HG02970 (cell line): ENCODE data around the gene RAB11A.
A peak's percentile ranks its signal among the peaks of the same experiment; 100 is the strongest.

Experiments used
- ATAC-seq: cut with Tn5 transposase; IDR thresholded peaks from one replicate; pipeline ENCODE4 v1.9.1; 2021; ENCODE audit warnings: mild to moderate bottlenecking, moderate library complexity, moderate number of reproducible peaks; ENCODE audit not compliant: unreplicated experiment, low FRiP score

Gene RAB11A

GRCh38 chr15:65883571-65883970, 14.3 kb downstream of the RAB11A start:
- ATAC-seq, result no peak

DNA sequence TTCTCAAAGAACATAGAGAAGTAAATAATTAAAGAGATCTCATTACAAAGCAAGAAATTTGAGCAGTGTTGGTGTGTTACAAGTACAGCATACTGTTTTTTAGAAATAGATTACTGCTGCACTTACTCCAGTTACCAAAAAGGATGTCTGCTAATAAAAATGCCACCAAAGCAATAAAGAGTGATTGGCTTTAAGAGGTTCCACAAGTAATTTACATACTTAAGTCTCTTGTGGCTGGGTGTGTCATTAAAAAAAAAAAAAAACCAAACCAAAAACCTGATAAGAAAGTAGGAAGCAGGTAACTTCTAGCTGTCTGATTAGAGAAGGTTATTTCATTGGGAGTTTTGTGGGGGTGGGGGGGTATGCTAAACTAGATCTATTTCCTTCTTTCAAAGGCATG, 15.2 kb downstream of the RAB11A start:
- ATAC-seq, result no peak

- no peak for ATAC-seq
Observed at GRCh38 chr15:65885668-65886218, 16.5 kb downstream of the RAB11A start.

GRCh38 chr15:65887565-65887964, 18.3 kb downstream of the RAB11A start:
- no peak for ATAC-seq

- ATAC-seq, result no peak
Observed at GRCh38 chr15:65888981-65889380, 19.7 kb downstream of the RAB11A start.

DNA sequence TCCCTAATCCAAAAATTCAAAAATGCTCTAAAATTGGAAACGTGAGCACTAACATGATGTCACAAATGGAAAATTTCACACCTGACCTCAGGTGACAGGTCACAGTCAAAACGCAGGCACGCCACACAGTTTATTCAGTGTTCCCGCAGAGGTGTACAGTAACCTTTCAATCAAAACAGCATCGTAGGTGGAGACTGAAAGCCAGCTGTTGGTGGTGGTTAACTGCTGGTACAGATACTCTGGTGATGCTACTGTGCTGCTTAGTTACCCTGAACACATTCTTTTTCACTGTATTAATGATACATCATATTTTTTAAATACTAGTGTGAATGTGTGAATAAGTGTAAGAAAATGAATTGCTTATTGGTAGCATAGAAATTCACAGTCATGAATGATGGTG, 23.8 kb downstream of the RAB11A start:
- ATAC-seq, result no peak

DNA sequence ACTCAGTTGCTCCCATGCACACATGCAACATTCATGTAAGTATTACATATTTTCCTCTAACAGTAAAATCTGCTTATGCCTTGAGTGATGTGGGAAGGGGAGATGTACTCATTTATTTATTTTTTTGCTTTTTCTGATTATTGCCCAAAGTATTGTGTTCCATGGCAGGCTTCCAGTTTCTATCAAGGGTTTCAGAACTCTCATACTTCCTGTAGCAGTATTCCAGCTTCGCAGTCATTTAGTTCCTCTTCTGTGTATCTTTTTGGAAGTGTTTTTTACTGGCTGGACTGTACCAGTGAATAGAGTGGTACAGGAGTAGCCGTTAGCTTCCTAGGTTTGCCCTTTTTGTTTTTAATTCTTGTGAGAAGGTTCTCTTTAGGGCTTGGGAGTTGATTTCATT, 26.9 kb downstream of the RAB11A start:
- ATAC-seq, result no peak

DNA sequence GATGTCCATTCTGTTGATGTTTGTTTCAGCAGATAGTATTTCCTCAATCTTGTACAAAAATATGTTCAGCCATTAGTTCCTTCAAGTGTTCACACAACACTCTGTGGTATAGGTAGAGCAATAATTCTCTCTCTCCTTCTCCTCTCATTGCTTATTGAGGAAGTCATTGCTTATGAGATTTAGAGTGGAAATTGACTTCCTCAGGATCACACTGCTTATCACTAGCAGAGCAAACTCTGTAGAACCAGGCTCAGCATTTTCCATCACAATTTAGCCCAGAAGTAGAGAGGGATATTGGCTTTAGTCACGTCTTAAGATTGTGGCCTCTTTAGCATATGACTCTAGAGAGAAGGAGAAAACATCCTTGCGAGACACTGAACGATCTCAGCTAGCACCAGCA, 31.2 kb downstream of the RAB11A start:
- ATAC-seq, result no peak

DNA sequence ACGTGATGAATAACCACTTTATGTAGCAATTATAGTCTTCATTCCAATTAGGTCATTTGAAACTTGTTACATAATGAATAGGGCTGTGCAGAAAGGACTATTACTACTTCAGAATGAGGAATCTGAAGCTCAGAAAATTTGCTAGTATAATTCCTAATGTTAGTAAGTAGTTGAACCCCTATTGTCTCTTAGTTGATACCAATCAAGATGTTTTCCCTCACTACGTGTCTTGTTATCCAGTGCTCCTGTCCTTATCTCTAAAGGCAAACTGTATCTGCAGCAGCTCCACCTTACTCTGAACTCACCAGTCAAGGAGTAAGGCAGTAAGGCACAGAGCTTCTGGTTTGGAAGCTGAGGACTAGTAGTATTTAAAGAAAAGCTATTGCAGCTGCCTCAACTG, 32.0 kb downstream of the RAB11A start:
- no peak for ATAC-seq

DNA sequence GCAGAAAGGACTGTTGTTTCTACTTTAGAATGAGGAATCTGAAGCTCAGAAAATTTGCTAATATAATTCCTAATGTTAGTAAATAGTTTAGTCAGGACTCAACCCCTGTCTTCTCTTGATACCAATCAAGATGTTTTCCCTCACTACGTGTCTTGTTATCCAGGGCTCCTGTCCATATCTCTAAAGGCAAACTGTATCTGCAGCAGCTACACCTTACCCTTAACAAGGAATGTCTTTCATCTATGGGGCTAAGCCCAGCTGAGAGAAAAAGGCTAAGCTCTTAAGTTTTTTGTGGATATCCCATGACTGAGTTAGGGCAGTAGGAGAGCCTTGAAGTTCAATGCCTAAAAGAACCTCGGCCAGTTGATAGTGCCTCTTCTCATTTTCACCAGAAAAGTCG, 32.5 kb downstream of the RAB11A start:
- ATAC-seq, result no peak

DNA sequence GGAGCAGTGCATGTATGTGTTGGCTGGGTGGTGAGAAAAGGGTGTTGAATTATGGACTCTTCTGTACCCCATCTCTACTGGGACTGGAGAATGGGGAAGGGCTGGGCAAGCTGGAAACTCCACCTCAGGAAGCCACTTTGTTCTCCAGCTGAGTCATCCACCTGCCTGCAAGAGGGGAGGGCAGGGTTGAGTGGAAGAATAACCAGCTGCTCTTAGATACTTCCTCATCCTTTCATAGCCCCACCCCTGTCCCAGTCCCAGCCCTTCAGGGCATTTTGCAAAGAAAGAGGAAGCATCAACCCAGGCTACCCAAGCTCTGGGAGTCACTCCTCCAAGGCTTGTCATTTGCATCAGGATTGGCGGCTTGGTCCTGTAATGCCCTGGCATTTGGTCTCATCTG, 33.1 kb downstream of the RAB11A start:
- peak; percentile 63 for ATAC-seq

DNA sequence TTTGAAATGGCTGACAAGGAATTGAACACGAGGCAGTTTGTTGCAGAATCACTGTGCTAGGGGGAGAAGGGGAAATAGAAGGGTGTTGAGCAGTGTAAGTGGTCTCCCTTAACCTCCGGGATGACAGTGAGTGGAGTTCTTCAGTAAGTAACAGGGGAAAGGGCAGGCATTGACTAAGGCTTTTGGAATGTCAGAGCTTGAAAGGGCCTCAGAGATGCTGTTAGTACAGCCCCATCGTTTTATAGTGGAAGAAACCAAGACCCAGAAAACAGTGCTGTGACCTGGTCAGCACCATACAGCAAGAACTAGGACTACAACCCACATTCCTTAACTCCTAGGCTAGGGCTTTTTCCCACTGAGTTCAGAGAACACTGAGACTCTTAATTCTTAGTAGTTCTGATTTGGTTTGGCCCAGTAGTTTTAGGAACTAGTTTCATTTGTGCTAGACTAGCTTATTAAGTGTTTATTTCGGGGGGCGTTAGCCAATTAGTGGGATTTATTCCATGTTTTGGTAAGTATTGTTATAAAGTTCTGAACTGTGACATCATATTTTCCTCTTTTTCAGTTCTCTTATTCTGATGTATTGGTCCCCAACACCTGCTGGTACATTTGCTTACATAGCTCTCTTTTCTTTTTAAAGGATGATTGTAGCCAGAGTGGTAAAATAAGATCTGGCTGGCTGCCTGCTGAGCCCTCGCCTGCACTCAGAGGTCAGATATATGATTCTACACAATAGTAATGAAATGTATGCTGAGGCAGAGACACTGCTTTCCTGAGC, 34.2 kb downstream of the RAB11A start:
- no peak for ATAC-seq

DNA sequence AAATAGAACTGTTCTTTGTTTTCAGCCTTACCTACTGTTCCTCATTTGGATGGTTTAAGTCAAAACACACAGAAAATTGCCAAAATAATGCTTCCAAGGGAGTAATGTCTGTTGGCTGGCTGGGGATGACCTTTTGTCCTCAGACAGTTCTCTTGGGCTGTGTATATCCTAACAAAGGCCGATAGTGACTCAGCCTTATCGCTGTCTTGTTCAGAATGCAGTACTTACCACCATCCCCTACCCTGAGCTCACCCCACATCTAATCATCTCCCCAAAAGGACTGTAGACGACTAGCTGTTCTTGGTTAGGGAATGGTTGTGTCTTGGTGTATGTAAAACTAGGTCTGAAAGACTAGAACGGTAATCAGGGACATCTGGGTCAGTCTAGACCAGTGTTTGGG, 35.0 kb downstream of the RAB11A start:
- no peak for ATAC-seq

DNA sequence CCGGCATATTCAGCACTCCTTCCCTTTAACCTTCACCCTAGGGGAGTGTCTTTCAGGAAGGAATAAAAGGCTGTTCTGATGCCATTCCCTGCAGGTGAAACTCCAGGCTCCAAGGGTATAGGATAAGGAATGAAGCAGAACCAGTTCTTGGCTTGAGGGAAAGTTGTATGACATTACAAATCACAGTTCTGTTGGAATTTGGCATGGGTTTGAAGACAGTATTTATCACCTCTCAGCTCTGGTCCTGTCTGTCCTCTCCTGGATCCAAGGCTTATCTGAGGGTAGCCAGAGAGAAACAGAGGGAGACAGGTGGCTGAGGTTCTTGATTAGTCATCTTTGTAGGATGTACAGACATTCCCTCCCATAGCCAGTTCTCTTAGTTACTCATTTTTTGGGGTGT, 37.1 kb downstream of the RAB11A start:
- ATAC-seq, result no peak

DNA sequence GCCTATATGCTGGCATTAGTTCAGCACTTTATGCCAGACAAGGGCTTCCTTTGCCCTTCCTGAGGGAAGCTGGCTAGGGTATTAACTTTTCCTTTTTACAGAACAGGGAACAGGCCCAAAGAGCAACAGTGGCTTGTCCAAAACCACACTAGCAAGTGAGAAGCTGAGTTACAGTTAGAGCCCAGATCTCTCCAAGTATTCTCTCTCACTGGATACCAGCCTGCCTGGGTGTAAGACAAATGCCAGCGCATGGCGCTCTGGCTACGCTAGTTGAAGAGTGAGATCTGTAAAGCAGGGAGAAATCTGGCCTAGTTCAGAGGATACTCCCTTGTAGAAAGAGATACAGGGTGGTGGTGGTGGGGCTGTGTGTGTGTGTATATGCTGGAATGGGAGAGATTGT, 38.4 kb downstream of the RAB11A start:
- ATAC-seq, result no peak

DNA sequence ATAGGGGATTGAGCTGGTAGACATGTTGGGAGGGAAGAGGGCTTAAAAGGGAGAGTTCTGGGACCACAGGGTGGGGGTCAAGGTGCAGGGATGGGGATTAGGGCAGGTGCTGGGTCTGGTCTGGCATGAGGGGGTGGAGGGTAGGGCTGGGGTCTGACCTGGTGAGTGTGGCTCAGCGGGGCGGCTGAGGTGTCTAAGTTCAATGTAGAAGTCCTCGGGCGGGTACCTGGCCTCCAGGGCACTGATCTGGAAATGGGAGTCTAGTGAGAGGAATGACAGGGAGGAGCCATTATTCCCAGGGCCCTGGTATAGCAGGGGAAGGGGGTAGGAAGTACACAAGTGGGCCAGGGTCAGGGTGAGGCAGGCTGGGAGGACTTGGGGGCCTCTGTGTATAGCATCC, 39.6 kb downstream of the RAB11A start:
- no peak for ATAC-seq

- no peak for ATAC-seq
Observed at GRCh38 chr15:65909831-65910230, 40.5 kb downstream of the RAB11A start.

GRCh38 chr15:65910341-65910740, 41.0 kb downstream of the RAB11A start:
- ATAC-seq, result no peak

GRCh38 chr15:65912235-65912634, 42.9 kb downstream of the RAB11A start:
- no peak for ATAC-seq

GRCh38 chr15:65913631-65914199, 44.4 kb downstream of the RAB11A start:
- no peak for ATAC-seq

DNA sequence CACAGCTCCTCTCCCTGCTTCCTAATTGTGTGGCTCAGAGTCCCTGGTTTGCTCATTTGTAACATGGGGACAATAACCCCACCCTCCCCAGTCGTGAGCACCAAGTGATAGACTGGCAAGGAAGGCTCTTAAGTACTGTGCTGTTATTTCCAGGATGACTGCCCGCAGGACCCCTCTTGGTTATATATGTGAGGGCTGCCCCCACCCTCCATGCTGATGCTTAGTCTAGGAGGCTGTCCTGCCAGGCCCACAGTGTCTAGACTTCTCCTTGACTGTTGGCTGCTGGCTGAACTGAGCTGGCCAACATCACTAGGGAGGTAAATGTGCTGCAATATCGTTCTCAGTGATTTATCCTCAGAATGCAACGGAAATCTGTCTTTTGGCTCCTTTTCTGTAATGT, 45.1 kb downstream of the RAB11A start:
- ATAC-seq, result no peak
